ENCODE measurements around the gene CDH23. TPM values are rescaled to one million over a fixed set of nuclear protein-coding genes. Genes with fewer than 3 reads are reported as not detected.

The CDH23 gene
- total RNA-seq, 1 donor from 2014 or later = not detected

GRCh38 chr10:71635867-71636266 lies 239.1 kb downstream of the CDH23 start:
- no peak for DNase-seq (ENCODE audit: low read depth in 2 of 2)

GRCh38 chr10:71636588-71636987 lies 239.9 kb downstream of the CDH23 start:
- no peak for DNase-seq (ENCODE audit: low read depth in 2 of 2)

GRCh38 chr10:71637305-71637704 lies 240.6 kb downstream of the CDH23 start:
- DNase-seq (ENCODE audit: low read depth in 2 of 2) = no peak

GRCh38 chr10:71638064-71638821 lies 241.5 kb downstream of the CDH23 start:
- peak in 1 of 2 donors; percentile 7 for DNase-seq (ENCODE audit: low read depth in 2 of 2)

- no peak for DNase-seq (ENCODE audit: low read depth in 2 of 2)
Observed at GRCh38 chr10:71638822-71639719, 242.4 kb downstream of the CDH23 start.

- DNase-seq (ENCODE audit: low read depth in 2 of 2) = no peak
Observed at GRCh38 chr10:71640607-71641006, 243.9 kb downstream of the CDH23 start.

- DNase-seq (ENCODE audit: low read depth in 2 of 2) = no peak
Observed at GRCh38 chr10:71641449-71641848, 244.7 kb downstream of the CDH23 start.

GRCh38 chr10:71641986-71642385 lies 245.3 kb downstream of the CDH23 start:
- DNase-seq (ENCODE audit: low read depth in 2 of 2) = no peak

GRCh38 chr10:71643904-71644303 lies 247.2 kb downstream of the CDH23 start:
- DNase-seq (ENCODE audit: low read depth in 2 of 2) = no peak

- no peak for DNase-seq (ENCODE audit: low read depth in 2 of 2)
Observed at GRCh38 chr10:71644307-71645180, 247.8 kb downstream of the CDH23 start.

- DNase-seq (ENCODE audit: low read depth in 2 of 2) = no peak
Observed at GRCh38 chr10:71645185-71645584, 248.5 kb downstream of the CDH23 start.

GRCh38 chr10:71646037-71646436 lies 249.3 kb downstream of the CDH23 start:
- no peak for DNase-seq (ENCODE audit: low read depth in 2 of 2)

- DNase-seq (ENCODE audit: low read depth in 2 of 2) = no peak
Observed at GRCh38 chr10:71646592-71647292, 250.0 kb downstream of the CDH23 start.

- DNase-seq (ENCODE audit: low read depth in 2 of 2) = peak in 1 of 2 donors; percentile 8
Observed at GRCh38 chr10:71647526-71648253, 251.0 kb downstream of the CDH23 start.

GRCh38 chr10:71648254-71648932 lies 251.7 kb downstream of the CDH23 start:
- DNase-seq (ENCODE audit: low read depth in 2 of 2) = no peak

GRCh38 chr10:71648933-71649320 lies 252.2 kb downstream of the CDH23 start:
- no peak for DNase-seq (ENCODE audit: low read depth in 2 of 2)

GRCh38 chr10:71649631-71650030 lies 252.9 kb downstream of the CDH23 start:
- no peak for DNase-seq (ENCODE audit: low read depth in 2 of 2)

- no peak for DNase-seq (ENCODE audit: low read depth in 2 of 2)
Observed at GRCh38 chr10:71650397-71650796, 253.7 kb downstream of the CDH23 start.

GRCh38 chr10:71651428-71651827 lies 254.7 kb downstream of the CDH23 start:
- no peak for DNase-seq (ENCODE audit: low read depth in 2 of 2)

- DNase-seq (ENCODE audit: low read depth in 2 of 2) = no peak
Observed at GRCh38 chr10:71651928-71652327, 255.2 kb downstream of the CDH23 start.

Measured in lung microvascular endothelial cell (primary cell).